OCI-M2 (cell line): ENCODE data around the gene PSMD1.
"Not testable (repeated sequence)": the region's sequence is repeated elsewhere in the genome, so short reads cannot be mapped to it uniquely, and the experiment has no call there.

Experiments used
- DNase-seq: peaks from one replicate; lab custom pipeline; 2025; ENCODE audit not compliant: unreplicated experiment; lab: John Stamatoyannopoulos, UW

PSMD1 gene

GRCh38 chr2:231183851-231184250, 127.2 kb downstream of the PSMD1 start:
- DNase-seq: no peak

- no peak for DNase-seq
Measured at GRCh38 chr2:231184319-231184718, 127.7 kb downstream of the PSMD1 start.

GRCh38 chr2:231185050-231185725, 128.5 kb downstream of the PSMD1 start:
- DNase-seq: no peak

- no peak for DNase-seq
Measured at GRCh38 chr2:231185886-231186285, 129.2 kb downstream of the PSMD1 start.

- DNase-seq: no peak
Measured at GRCh38 chr2:231186325-231186724, 129.7 kb downstream of the PSMD1 start.

GRCh38 chr2:231187736-231188505, 131.3 kb downstream of the PSMD1 start:
- DNase-seq: no peak

GRCh38 chr2:231188506-231189170, 132.0 kb downstream of the PSMD1 start:
- DNase-seq: no peak

- DNase-seq: no peak
Measured at GRCh38 chr2:231189171-231189530, 132.5 kb downstream of the PSMD1 start.

GRCh38 chr2:231189571-231190495, 133.2 kb downstream of the PSMD1 start:
- no peak for DNase-seq

GRCh38 chr2:231190531-231191197, 134.0 kb downstream of the PSMD1 start:
- DNase-seq: no peak

- no peak for DNase-seq
Measured at GRCh38 chr2:231191896-231192872, 135.5 kb downstream of the PSMD1 start.

- no peak for DNase-seq
Measured at GRCh38 chr2:231193216-231193615, 136.5 kb downstream of the PSMD1 start.

GRCh38 chr2:231196592-231196991, 139.9 kb downstream of the PSMD1 start:
- DNase-seq: no peak

GRCh38 chr2:231197196-231197595, 140.5 kb downstream of the PSMD1 start:
- not testable (repeated sequence) for DNase-seq

GRCh38 chr2:231197706-231198290, 141.1 kb downstream of the PSMD1 start:
- DNase-seq: no peak

- DNase-seq: no peak
Measured at GRCh38 chr2:231198291-231199173, 141.9 kb downstream of the PSMD1 start, which contains the start of gene ARMC9. ARMC9 (plus strand) TSS chr2:231198631; CDS start chr2:231206239, 7,608 bp downstream.

GRCh38 chr2:231199219-231199618, 142.6 kb downstream of the PSMD1 start:
- DNase-seq: no peak
